IgD-negative memory B cell (primary cell): ENCODE measurements around the gene ZMAT2. TPM values are rescaled to one million over a fixed set of nuclear protein-coding genes. Genes with fewer than 3 reads are reported as not detected.

ENCODE experiments used
- H3K27ac Mint-ChIP-seq, 3 donors: one replicate each; pipeline ENCODE4 v1.8.0; 2020 to 2022; ENCODE audit warnings: mild to moderate bottlenecking in 3 of 3, mixed read lengths in 3 of 3, moderate library complexity in 1 of 3
- H3K27me3 Mint-ChIP-seq: one replicate; pipeline ENCODE4 v1.8.0; 2021; ENCODE audit warnings: mixed read lengths
- H3K36me3 Mint-ChIP-seq: one replicate; pipeline ENCODE4 v1.8.0; 2020; ENCODE audit warnings: mild to moderate bottlenecking, mixed read lengths
- H3K4me1 Mint-ChIP-seq, 3 donors: one replicate each; pipeline ENCODE4 v1.8.0; 2020 to 2022; ENCODE audit warnings: mixed read lengths in 3 of 3, mild to moderate bottlenecking in 1 of 3
- H3K4me3 Mint-ChIP-seq, 4 donors: one replicate each; pipeline ENCODE4 v1.8.0; 2020 to 2022; ENCODE audit warnings: mild to moderate bottlenecking in 4 of 4, mixed read lengths in 4 of 4, moderate library complexity in 3 of 4
- H3K9me3 Mint-ChIP-seq, 3 donors: one replicate each; pipeline ENCODE4 v1.8.0; 2020 to 2021; ENCODE audit warnings: mixed read lengths in 3 of 3, mild to moderate bottlenecking in 1 of 3
- polyA plus RNA-seq: library from polyadenylated mRNA; unstranded; fragments of 300-500 nt; fragmentation: Illumina TruSeq; gene quantifications from one replicate; pipeline ENCODE4 v1.2.3, GENCODE V29; 2021

ZMAT2 gene
- polyA plus RNA-seq, 1 donor from 2014 or later = 62.1 TPM

GRCh38 chr5:140733098-140733497 is 32.9 kb downstream of the ZMAT2 start:
- Mint-ChIP-seq H3K4me1 (peaks cover 0 to 1% (median 1%) of the 10 kb centered on the region in 3 donors), H3K27me3 (peaks cover 8% of the 10 kb centered on the region), H3K36me3 (peaks cover 4% of the 10 kb centered on the region), H3K4me3 (no peak overlapping the region), H3K27ac (no peak overlapping the region), H3K9me3 (peaks cover 0 to 8% (median 8%) of the 10 kb centered on the region in 3 donors)

GRCh38 chr5:140734354-140734753 is 34.1 kb downstream of the ZMAT2 start:
- peaks cover 5% of the 10 kb centered on the region for H3K27me3 Mint-ChIP-seq
- H3K4me3 Mint-ChIP-seq = no peak overlapping the region
- H3K9me3 Mint-ChIP-seq = peaks cover 0 to 8% (median 8%) of the 10 kb centered on the region in 3 donors
- peaks cover 0 to 1% (median 0%) of the 10 kb centered on the region in 3 donors for H3K4me1 Mint-ChIP-seq
- H3K27ac Mint-ChIP-seq = no peak overlapping the region
- H3K36me3 Mint-ChIP-seq = peaks cover 4% of the 10 kb centered on the region

DNA sequence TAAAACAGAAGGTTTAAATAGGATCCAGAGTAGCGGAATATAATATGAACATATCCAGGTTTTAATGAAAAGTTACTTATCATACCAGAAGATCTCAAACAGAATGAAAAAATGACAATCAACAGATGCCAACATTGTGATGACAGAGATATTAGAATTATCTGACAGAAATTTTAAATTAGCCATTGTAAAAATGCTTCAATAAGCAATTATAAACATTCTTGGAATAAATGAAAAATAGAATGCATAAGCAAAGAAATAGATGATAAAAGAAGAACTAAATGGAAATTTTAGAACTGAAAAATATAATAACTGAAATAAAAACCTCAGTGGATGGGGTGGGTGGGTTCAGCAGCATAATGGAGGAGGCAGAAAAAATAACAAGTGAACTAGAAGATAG is 37.2 kb downstream of the ZMAT2 start:
- Mint-ChIP-seq H3K27ac (no peak overlapping the region), H3K4me1 (peaks cover 0 to 1% (median 0%) of the 10 kb centered on the region in 3 donors), H3K9me3 (peaks cover 2 to 25% (median 11%) of the 10 kb centered on the region in 3 donors), H3K36me3 (peaks cover 3% of the 10 kb centered on the region), H3K27me3 (peaks cover 3% of the 10 kb centered on the region), H3K4me3 (no peak overlapping the region)

DNA sequence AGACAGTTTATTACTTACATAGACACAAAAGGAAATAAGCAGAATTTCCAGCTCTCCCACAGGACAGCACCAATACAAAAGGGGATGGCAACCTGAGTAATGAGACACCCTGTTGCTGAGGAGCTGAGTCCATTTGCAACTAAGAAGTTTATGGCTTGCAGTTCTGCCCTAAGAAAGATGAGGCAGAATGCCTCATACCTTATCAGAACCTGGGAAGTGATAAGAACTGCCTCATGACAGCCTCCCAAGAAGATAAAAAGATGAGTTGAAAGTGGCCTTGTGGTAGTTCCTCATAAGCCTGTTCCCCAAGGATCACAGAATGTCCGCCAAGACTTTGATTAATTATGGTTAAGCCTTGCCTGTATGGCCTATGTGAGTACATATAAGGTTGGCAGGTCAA is 41.7 kb downstream of the ZMAT2 start:
- Mint-ChIP-seq H3K4me1 (no peaks in the 10 kb centered on the region), H3K9me3 (peaks cover 3 to 37% (median 18%) of the 10 kb centered on the region in 3 donors), H3K27me3 (no peaks in the 10 kb centered on the region), H3K4me3 (no peak overlapping the region), H3K27ac (no peak overlapping the region), H3K36me3 (peaks cover 1% of the 10 kb centered on the region)

GRCh38 chr5:140753561-140753960 is 53.3 kb downstream of the ZMAT2 start:
- H3K4me1 Mint-ChIP-seq = no peaks in the 10 kb centered on the region
- peaks cover 5 to 55% (median 48%) of the 10 kb centered on the region in 3 donors for H3K9me3 Mint-ChIP-seq
- H3K36me3 Mint-ChIP-seq = peaks cover 4% of the 10 kb centered on the region
- H3K27me3 Mint-ChIP-seq = no peaks in the 10 kb centered on the region
- H3K4me3 Mint-ChIP-seq = peak overlapping the region in 1 of 4 donors; percentile 80
- no peak overlapping the region for H3K27ac Mint-ChIP-seq

Other genes with a start within 250 kb of the ZMAT2 start
- 32.9 TPM for gene EIF4EBP3, start 152.8 kb upstream of the ZMAT2 start, polyA plus RNA-seq
- gene SRA1, start 143.0 kb upstream of the ZMAT2 start, polyA plus RNA-seq = 31.8 TPM
- gene APBB3, start 135.8 kb upstream of the ZMAT2 start, polyA plus RNA-seq = 4.4 TPM
- gene SLC35A4, start 135.6 kb upstream of the ZMAT2 start, polyA plus RNA-seq = 79.8 TPM
- gene CD14, start 67.3 kb upstream of the ZMAT2 start, polyA plus RNA-seq = 1.5 TPM
- 14.7 TPM for gene TMCO6, start 61.0 kb upstream of the ZMAT2 start, polyA plus RNA-seq
- gene NDUFA2, start 52.8 kb upstream of the ZMAT2 start, polyA plus RNA-seq = 154 TPM
- 165 TPM for gene IK, start 52.6 kb upstream of the ZMAT2 start, polyA plus RNA-seq
- 13.5 TPM for gene WDR55, start 35.5 kb upstream of the ZMAT2 start, polyA plus RNA-seq
- not detected for gene DND1, start 26.9 kb upstream of the ZMAT2 start, polyA plus RNA-seq
- gene HARS1, start 9.1 kb upstream of the ZMAT2 start, polyA plus RNA-seq = 43.4 TPM
- gene HARS2, start 9.0 kb upstream of the ZMAT2 start, polyA plus RNA-seq = 19.0 TPM
- not detected for gene PCDHA1, start 85.7 kb downstream of the ZMAT2 start, polyA plus RNA-seq
- gene PCDHA2, start 94.4 kb downstream of the ZMAT2 start, polyA plus RNA-seq = not detected
- gene PCDHA3, start 100.6 kb downstream of the ZMAT2 start, polyA plus RNA-seq = not detected
- not detected for gene PCDHA4, start 106.6 kb downstream of the ZMAT2 start, polyA plus RNA-seq
- not detected for gene PCDHA5, start 121.2 kb downstream of the ZMAT2 start, polyA plus RNA-seq
- gene PCDHA6, start 127.5 kb downstream of the ZMAT2 start, polyA plus RNA-seq = not detected
- not detected for gene PCDHA7, start 133.8 kb downstream of the ZMAT2 start, polyA plus RNA-seq
- gene PCDHA8, start 140.7 kb downstream of the ZMAT2 start, polyA plus RNA-seq = not detected
- gene PCDHA9, start 147.9 kb downstream of the ZMAT2 start, polyA plus RNA-seq = not detected
- not detected for gene PCDHA10, start 155.4 kb downstream of the ZMAT2 start, polyA plus RNA-seq
- not detected for gene PCDHA11, start 168.5 kb downstream of the ZMAT2 start, polyA plus RNA-seq
- gene PCDHA12, start 174.9 kb downstream of the ZMAT2 start, polyA plus RNA-seq = not detected
- not detected for gene PCDHA13, start 181.7 kb downstream of the ZMAT2 start, polyA plus RNA-seq
- not detected for gene PCDHAC1, start 225.9 kb downstream of the ZMAT2 start, polyA plus RNA-seq